Tibial artery (tissue), 4 donors: ENCODE data around the gene HSPBP1.

Source experiments
- DNase-seq, 2 donors: peaks; one replicate each; pipeline ENCODE4 v3.0.0-alpha.2; 2019
- H3K27ac ChIP-seq, 2 donors: fragments of 200-600 bp; sonication (generic) in 1 of 2; 1 replicate in 1 of 2; 2 replicates in 1 of 2; pipeline ENCODE4 v1.5.1; 2018 to 2019; ENCODE audit warnings: mild to moderate bottlenecking in 1 of 2
- H3K27me3 ChIP-seq, 2 donors: fragments of 200-600 bp; sonication (generic) in 1 of 2; one replicate each; pipeline versions ENCODE4 v1.5.1 to v1.6.0; 2016 to 2019
- H3K36me3 ChIP-seq, 3 donors: fragments of 200-600 bp; sonication (generic) in 2 of 3; one replicate each; pipeline ENCODE4 v1.5.1; 2016 to 2019; ENCODE audit warnings: mild to moderate bottlenecking in 2 of 3
- H3K4me1 ChIP-seq, 4 donors: fragments of 200-600 bp; sonication (generic) in 2 of 4; 1 replicate in 3 of 4; 2 replicates in 1 of 4; pipeline ENCODE4 v1.5.1; 2016 to 2019
- H3K4me3 ChIP-seq, 2 donors: fragments of 200-600 bp; sonication (generic) in 1 of 2; 1 replicate in 1 of 2; 2 replicates in 1 of 2; pipeline ENCODE4 v1.5.1; 2018 to 2019; ENCODE audit warnings: mild to moderate bottlenecking in 2 of 2
- H3K9me3 ChIP-seq, 3 donors: fragments of 200-600 bp; sonication (generic) in 1 of 3; one replicate each; pipeline ENCODE4 v1.5.1; 2016 to 2019
- CTCF ChIP-seq, 2 experiments: fragments of 200-600 bp in 1 of 2; fragments of 450-650 bp in 1 of 2; IDR thresholded peaks; one replicate each; pipeline ENCODE4 v1.5.1; 2017 to 2019; ENCODE audit warnings: antibody characterized with exemption in 2 of 2, mild to moderate bottlenecking in 1 of 2, moderate library complexity in 1 of 2
- intact Hi-C: fragments of 100-400 bp; cut with DNase I; formaldehyde crosslinking; loops from one replicate; pipeline ENCODE4 v1.15.0; 2023; ENCODE audit warnings: low total_unique reads

Gene HSPBP1

GRCh38 chr19:55242517-55242916 lies 37.4 kb downstream of the HSPBP1 start:
- H3K9me3 ChIP-seq: no peaks in the 10 kb centered on the region
- no peak overlapping the region for H3K4me3 ChIP-seq
- TF ChIP-seq CTCF (IDR thresholded peaks at IDR 0.05): no peak
- H3K4me1 ChIP-seq: peaks cover 0 to 2% (median 0%) of the 10 kb centered on the region in 4 donors
- intact Hi-C loops: no loop called here
- no peaks in the 10 kb centered on the region for H3K27me3 ChIP-seq
- no peak overlapping the region for H3K27ac ChIP-seq
- peaks cover 80 to 100% (median 91%) of the 10 kb centered on the region in 3 donors for H3K36me3 ChIP-seq
- DNase-seq: no peak

- intact Hi-C loops: no loop called here
- no peaks in the 10 kb centered on the region for H3K9me3 ChIP-seq
Measured at GRCh38 chr19:55241935-55242464, 37.9 kb downstream of the HSPBP1 start.

GRCh38 chr19:55241143-55241934 lies 38.6 kb downstream of the HSPBP1 start:
- TF ChIP-seq CTCF (IDR thresholded peaks at IDR 0.05): no peak
- H3K36me3 ChIP-seq: peaks cover 88 to 100% (median 94%) of the 10 kb centered on the region in 3 donors

More at GRCh38 chr19:55241935-55242464, 37.9 kb downstream of the HSPBP1 start:
- Histone ChIP-seq H3K4me1 (no peaks in the 10 kb centered on the region), H3K36me3 (peaks cover 86 to 100% (median 94%) of the 10 kb centered on the region in 3 donors), H3K27me3 (no peaks in the 10 kb centered on the region), H3K4me3 (no peak overlapping the region), H3K27ac (no peak overlapping the region)
- DNase-seq: no peak
- TF ChIP-seq CTCF (IDR thresholded peaks at IDR 0.05): no peak

GRCh38 chr19:55240713-55241020 lies 39.2 kb downstream of the HSPBP1 start:
- Histone ChIP-seq H3K27ac (no peak overlapping the region), H3K36me3 (peaks cover 88 to 100% (median 94%) of the 10 kb centered on the region in 3 donors), H3K4me1 (no peaks in the 10 kb centered on the region), H3K27me3 (no peaks in the 10 kb centered on the region), H3K4me3 (no peak overlapping the region), H3K9me3 (no peaks in the 10 kb centered on the region)
- intact Hi-C loops: no loop called here
- TF ChIP-seq CTCF (IDR thresholded peaks at IDR 0.05): no peak
- no peak for DNase-seq

More at GRCh38 chr19:55241143-55241934, 38.6 kb downstream of the HSPBP1 start:
- no peaks in the 10 kb centered on the region for H3K4me1 ChIP-seq
- no peaks in the 10 kb centered on the region for H3K9me3 ChIP-seq
- H3K27ac ChIP-seq: no peak overlapping the region
- H3K4me3 ChIP-seq: no peak overlapping the region
- intact Hi-C loops: no loop called here
- no peaks in the 10 kb centered on the region for H3K27me3 ChIP-seq
- DNase-seq: no peak

- no peaks in the 10 kb centered on the region for H3K27me3 ChIP-seq
- H3K4me3 ChIP-seq: no peak overlapping the region
- no peak for TF ChIP-seq CTCF (IDR thresholded peaks at IDR 0.05)
- no peak overlapping the region for H3K27ac ChIP-seq
- H3K36me3 ChIP-seq: peaks cover 79 to 100% (median 86%) of the 10 kb centered on the region in 3 donors
- intact Hi-C loops: no loop called here
- H3K9me3 ChIP-seq: no peaks in the 10 kb centered on the region
- no peaks in the 10 kb centered on the region for H3K4me1 ChIP-seq
- no peak for DNase-seq
Measured at GRCh38 chr19:55239004-55239403, 40.9 kb downstream of the HSPBP1 start.
